K562 (cell line): ENCODE results near the gene SOCS6. TPM values are rescaled to one million over a fixed set of nuclear protein-coding genes. Genes with fewer than 3 reads are reported as not detected.
A peak's percentile ranks its signal among the peaks of the same experiment; 100 is the strongest.

Experiments
- ATAC-seq: fragments of 200-7000 bp; cut with Tn5 transposase; 3 replicates; pipeline ENCODE4 v1.9.1; 2020; ENCODE audit warnings: moderate library complexity
- BruUV-seq: library from RNA; stranded (reverse); fragments of 400-500 nt; replicated peaks from 2 replicates; lab custom pipeline; 2021; lab: Mats Ljungman, UMichigan
- CTCF ChIA-PET: fragments of 300-600 bp; formaldehyde crosslinking; extraction: SDS; loops from one replicate; lab custom pipeline; 2021; ENCODE audit warnings: low intra/inter-chr PET ratio; lab: Yijun Ruan, JAX
- POLR2A ChIA-PET: fragments of 300-600, 350-650 bp; sonication (Branson Sonifier 250); formaldehyde crosslinking; extraction: SDS; loops from one replicate; lab custom pipeline; 2021; ENCODE audit warnings: antibody characterized with exemption, inconsistent platforms; lab: Yijun Ruan, JAX
- DNase-seq, 4 experiments: peaks; one replicate each; pipeline versions ENCODE4 v3.0.0 to v3.0.0-alpha.2; 2011 to 2018; ENCODE audit warnings: low spot score in 3 of 4, mixed read lengths in 3 of 4; ENCODE audit errors: extremely low read depth in 1 of 4
- FAIRE-seq: peaks from 2 replicates; lab custom pipeline; 2011; peaks lifted over from hg19 to GRCh38; lab: Jason Lieb, UNC
- H2AFZ ChIP-seq: 2 replicates; pipeline ENCODE4 v1.6.0; 2011; ENCODE audit warnings: low read depth, low read length, control low read depth, inconsistent platforms
- H3K27ac ChIP-seq: fragments of 200-600 bp; 3 replicates; pipeline ENCODE4 v1.8.0; 2011; ENCODE audit warnings: low read depth, mild to moderate bottlenecking, control low read depth, inconsistent platforms, low read length, moderate library complexity, mixed read lengths; ENCODE audit errors: extremely low read depth
- H3K27me3 ChIP-seq, 2 experiments: fragments of 300-600 bp in 1 of 2; 2 replicates in 1 of 2; 3 replicates in 1 of 2; pipeline versions ENCODE4 v1.6.0 to v1.8.0; 2011; ENCODE audit warnings: inconsistent platforms in 2 of 2, low read length in 2 of 2, mild to moderate bottlenecking in 1 of 2, mixed read lengths in 1 of 2, moderate library complexity in 1 of 2; ENCODE audit not compliant: control insufficient read depth in 2 of 2, insufficient read depth in 2 of 2
- H3K36me3 ChIP-seq: fragments of 300-600 bp; 3 replicates; pipeline ENCODE4 v1.8.0; 2011; ENCODE audit warnings: mild to moderate bottlenecking, low read length, inconsistent platforms; ENCODE audit not compliant: control insufficient read depth, insufficient read depth
- H3K4me1 ChIP-seq, 2 experiments: fragments of 200-600 bp in 1 of 2; replicated peaks in 1 of 2; 2 replicates in 1 of 2; 3 replicates in 1 of 2; pipeline versions ENCODE4 v1.5.1 to v1.8.0; 2011; ENCODE audit warnings: inconsistent platforms in 2 of 2, low read length in 2 of 2, mild to moderate bottlenecking in 1 of 2, mixed read lengths in 1 of 2, moderate library complexity in 1 of 2; ENCODE audit not compliant: control insufficient read depth in 2 of 2, insufficient read depth in 2 of 2
- H3K4me2 ChIP-seq: 2 replicates; pipeline ENCODE4 v1.6.1; 2011; ENCODE audit warnings: low read length, control low read depth, inconsistent platforms, mixed read lengths; ENCODE audit not compliant: insufficient read depth
- H3K4me3 ChIP-seq: fragments of 200-600 bp; sonication (generic), shearing (Covaris generic); 2 replicates; pipeline ENCODE4 v1.5.1; 2016; ENCODE audit warnings: control low read depth, inconsistent platforms
- H3K79me2 ChIP-seq: fragments of 200-600 bp; 3 replicates; pipeline ENCODE4 v1.8.0; 2011; ENCODE audit warnings: low read length, inconsistent platforms; ENCODE audit not compliant: control insufficient read depth, insufficient read depth
- H3K9ac ChIP-seq, 2 experiments: 2 replicates each; pipeline versions ENCODE4 v1.6.0 to v1.6.1; 2011; ENCODE audit warnings: low read depth in 2 of 2, low read length in 2 of 2, control low read depth in 1 of 2, inconsistent platforms in 1 of 2, mild to moderate bottlenecking in 1 of 2, mixed read lengths in 1 of 2; ENCODE audit not compliant: insufficient read depth in 1 of 2
- H3K9me1 ChIP-seq: one replicate; pipeline ENCODE4 v1.6.0; 2011; ENCODE audit warnings: inconsistent platforms, mild to moderate bottlenecking, low read length, moderate library complexity; ENCODE audit not compliant: control insufficient read depth, insufficient read depth
- H3K9me3 ChIP-seq: replicated peaks from 2 replicates; pipeline ENCODE4 v1.5.1; 2011; ENCODE audit warnings: low read depth, low read length, inconsistent platforms; ENCODE audit not compliant: control insufficient read depth, insufficient read depth
- H4K20me1 ChIP-seq: replicated peaks from 2 replicates; pipeline ENCODE4 v1.6.1; 2011; ENCODE audit warnings: low read length, inconsistent platforms, mixed read lengths; ENCODE audit not compliant: control insufficient read depth, insufficient read depth
- ATF2 ChIP-seq: sonication (generic); formaldehyde crosslinking; IDR thresholded peaks from 2 replicates; pipeline ENCODE4 v1.8.1; 2022; ENCODE audit warnings: missing genetic modification reagents
- FUS ChIP-seq: fragments of 200-400 bp; formaldehyde crosslinking; optimal IDR thresholded peaks from 2 replicates; pipeline ENCODE3; 2017; ENCODE audit warnings: low read depth, low read length
- GTF2B ChIP-seq: IDR thresholded peaks from 2 replicates; pipeline ENCODE4 v1.6.1; 2011; ENCODE audit not compliant: insufficient read length; ENCODE audit errors: extremely low read depth
- HOMEZ ChIP-seq: fragments of 250-450 bp; sonication (Bioruptor Pico); IDR thresholded peaks from 2 replicates; pipeline ENCODE4 v1.4.0; 2020; ENCODE audit warnings: mild to moderate bottlenecking, moderate library complexity
- NKRF ChIP-seq: fragments of 450-650 bp; IDR thresholded peaks from 2 replicates; pipeline ENCODE4 v1.6.1; 2016; ENCODE audit warnings: borderline replicate concordance
- NR3C1 ChIP-seq: sonication (generic); formaldehyde crosslinking; IDR thresholded peaks from 2 replicates; pipeline ENCODE4 v1.8.1; 2022; ENCODE audit warnings: missing genetic modification reagents
- SMARCC2 ChIP-seq: fragments of 450-650 bp; IDR thresholded peaks from 2 replicates; pipeline ENCODE4 v1.6.1; 2017; ENCODE audit warnings: antibody characterized with exemption, moderate library complexity, mild to moderate bottlenecking, low read depth
- ZFP91 ChIP-seq: sonication (generic); formaldehyde crosslinking; IDR thresholded peaks from 2 replicates; pipeline ENCODE4 v1.8.0; 2022; ENCODE audit warnings: mild to moderate bottlenecking, missing genetic modification reagents
- ZHX1 ChIP-seq: fragments of 150-350 bp; conservative IDR thresholded peaks from 2 replicates; pipeline ENCODE4 v1.6.1; 2014; ENCODE audit warnings: low read length
- ZNF384 ChIP-seq: IDR thresholded peaks from 2 replicates; pipeline ENCODE4 v1.6.1; 2012; ENCODE audit warnings: low read depth, low read length, improper control_type of control experiment
- WGBS: fragments of 100-300 bp; shearing (Covaris generic); methylation state at CpG from one replicate; pipeline ENCODE4 v1.1.6; 2016; ENCODE audit warnings: low coverage, mixed read lengths; ENCODE audit not compliant: insufficient coverage; ENCODE audit errors: missing lambda C conversion rate; 5-methylcytosine and 5-hydroxymethylcytosine counted together
- in situ Hi-C: fragments of 300-500 bp; cut with MboI; formaldehyde crosslinking; loops from 4 replicates; pipeline ENCODE4 v1.15.0; 2018; ENCODE audit warnings: inconsistent platforms, mixed read lengths
- intact Hi-C: fragments of 100-400 bp; cut with micrococcal nuclease; formaldehyde crosslinking; loops from 2 replicates; pipeline ENCODE4 v1.14.2; 2022
- polyA plus RNA-seq, 8 experiments: library from polyadenylated mRNA; depleted of rRNA in 4 of 8; stranded (reverse) in 5 of 8; unstranded in 3 of 8; fragments of >200 nt; fragmentation: Nextera tagmentation in 2 of 8; fragmentation: Illumina TruSeq in 1 of 8; extraction: Ambion mirVana in 2 of 8; extraction: Trizol in 1 of 8; gene quantifications; 2 replicates each; pipeline versions ENCODE4 v1.2.1 to v1.2.3, GENCODE V29; 2011 to 2014; ENCODE audit warnings: inconsistent platforms in 1 of 8, missing spikeins in 1 of 8
- total RNA-seq, 7 experiments: library from RNA; depleted of rRNA in 6 of 7; stranded (reverse); fragments of >200 nt in 6 of 7; fragmentation: Illumina TruSeq in 2 of 7; extraction: Trizol in 2 of 7; gene quantifications; 2 replicates each; pipeline versions ENCODE4 v1.2.1 to v1.2.3, GENCODE V29; 2011 to 2021; ENCODE audit warnings: low replicate concordance in 1 of 7

SOCS6 gene
- total and polyA plus RNA-seq, 9 of the 15 experiments (the other 6 are each of a cell fraction or from before 2014, with no cell fraction given): 2.5 to 7.1 (median 5.6) TPM

- H3K27ac ChIP-seq: no peak overlapping the region
- H3K36me3 ChIP-seq: no peaks in the 10 kb centered on the region
- in situ Hi-C loops (no loop called here), intact Hi-C loops (no loop called here)
- FAIRE-seq (no peak), DNase-seq (no peak), ATAC-seq (no peak)
- no peaks in the 10 kb centered on the region for H4K20me1 ChIP-seq
- no peaks in the 10 kb centered on the region for H3K4me1 ChIP-seq
- no peaks in the 10 kb centered on the region for H3K27me3 ChIP-seq
- no peaks in the 10 kb centered on the region for H3K79me2 ChIP-seq
- WGBS: 10% methylated on average over 2 of the region's 4 CpGs
- no peaks in the 10 kb centered on the region for H3K9me1 ChIP-seq
- 0 out of 2 replicates have a peak, but pooled peaks cover 3% of the 10 kb centered on the region for H3K9me3 ChIP-seq
- H2AFZ ChIP-seq: no peak overlapping the region
- H3K4me3 ChIP-seq: no peak overlapping the region
- no peak overlapping the region for H3K9ac ChIP-seq
- POLR2A ChIA-PET: no interaction called here
- H3K4me2 ChIP-seq: no peak overlapping the region
- CTCF ChIA-PET: no interaction called here
- no TSS peak for BruUV-seq
- TF ChIP-seq GTF2B (no peak), ZNF384 (peak; percentile 50; the same call in 1 of the 2 replicates), ZFP91 (CRISPR knock-in tag) (no peak), ZHX1 (no peak), ATF2 (CRISPR knock-in tag) (no peak), SMARCC2 (no peak), NR3C1 (CRISPR knock-in tag) (no peak), FUS (no peak), HOMEZ (CRISPR knock-in tag) (no peak), NKRF (no peak)
These were observed 65.2 kb downstream of the SOCS6 start for GRCh38 chr18:70354080-70354479.
